GM18517 (cell line): ENCODE data around the gene COL6A1.

Experiments
- ATAC-seq: cut with Tn5 transposase; IDR thresholded peaks from one replicate; pipeline ENCODE4 v1.9.1; 2021; ENCODE audit warnings: mild to moderate bottlenecking, moderate library complexity; ENCODE audit not compliant: unreplicated experiment

COL6A1 gene

DNA sequence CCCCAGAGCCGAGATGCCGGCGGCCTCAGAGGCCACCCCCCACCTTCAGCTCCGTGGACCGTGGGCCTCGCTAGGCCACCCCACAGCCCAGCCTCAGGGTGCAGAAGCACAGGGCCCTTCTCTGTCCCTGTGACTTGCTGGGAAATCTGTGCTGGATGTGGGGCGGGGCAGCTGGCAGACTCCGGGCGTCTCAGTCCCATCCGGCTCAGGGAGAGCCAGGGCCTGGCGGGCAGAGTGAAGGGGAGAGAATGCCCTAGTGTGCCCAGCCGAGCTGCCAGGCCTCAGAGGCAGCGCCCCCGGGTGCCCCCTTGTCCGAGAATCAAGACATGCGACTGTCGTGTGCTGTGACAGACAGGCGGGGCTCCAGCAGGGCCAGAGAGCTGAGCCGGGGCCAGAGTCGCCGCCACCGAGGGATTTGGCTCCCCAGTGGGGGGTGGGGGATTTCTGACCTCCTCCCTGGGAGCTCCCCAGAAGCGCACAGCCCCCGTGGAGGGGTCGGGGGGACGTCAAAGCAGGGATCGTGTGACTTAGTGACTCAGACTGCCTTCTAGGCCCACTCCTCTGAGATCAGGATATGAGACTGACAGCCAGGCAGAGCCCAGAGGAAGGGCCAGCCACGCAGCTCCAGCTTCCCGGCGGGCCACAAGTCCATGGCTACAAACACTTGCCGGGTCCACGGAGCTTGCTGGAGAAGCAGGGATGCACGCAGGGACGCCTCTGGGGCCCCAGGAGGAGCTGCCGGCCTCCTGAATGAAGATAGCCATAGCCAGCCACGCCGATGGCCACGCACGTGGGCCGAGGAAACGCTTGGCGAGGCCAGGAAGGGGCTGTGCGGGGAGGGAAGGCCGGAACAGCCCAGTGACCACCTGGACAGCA is 11.9 kb downstream of the COL6A1 start:
- ATAC-seq = no peak

DNA sequence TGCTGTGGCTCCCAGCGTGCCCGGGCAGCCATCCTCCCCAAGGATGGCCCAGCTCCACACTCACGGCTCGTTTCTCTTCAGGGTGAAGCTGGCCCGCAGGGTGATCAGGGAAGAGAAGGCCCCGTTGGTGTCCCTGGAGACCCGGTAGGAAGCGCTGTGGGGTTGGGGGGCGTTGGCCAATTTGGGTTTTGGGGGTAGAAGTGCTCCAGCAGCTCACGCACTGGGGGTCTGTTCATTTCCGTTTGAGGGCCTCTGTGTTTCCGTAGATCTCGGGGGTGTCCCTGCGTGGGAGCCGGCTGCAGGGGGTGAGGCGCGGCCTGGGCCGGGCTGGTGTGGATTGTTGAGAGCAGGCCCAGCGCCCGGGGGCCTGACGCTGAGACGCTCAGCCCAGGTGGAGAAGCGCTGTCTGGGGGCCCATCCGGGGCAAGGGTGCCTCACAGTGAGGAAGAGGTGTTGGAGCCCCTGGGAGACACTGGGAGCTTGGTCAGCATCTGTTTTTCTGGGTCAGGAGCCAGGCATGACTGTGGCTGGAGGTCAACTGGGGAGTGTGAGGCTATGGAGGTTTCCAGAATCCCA is 12.6 kb downstream of the COL6A1 start:
- ATAC-seq = no peak

DNA sequence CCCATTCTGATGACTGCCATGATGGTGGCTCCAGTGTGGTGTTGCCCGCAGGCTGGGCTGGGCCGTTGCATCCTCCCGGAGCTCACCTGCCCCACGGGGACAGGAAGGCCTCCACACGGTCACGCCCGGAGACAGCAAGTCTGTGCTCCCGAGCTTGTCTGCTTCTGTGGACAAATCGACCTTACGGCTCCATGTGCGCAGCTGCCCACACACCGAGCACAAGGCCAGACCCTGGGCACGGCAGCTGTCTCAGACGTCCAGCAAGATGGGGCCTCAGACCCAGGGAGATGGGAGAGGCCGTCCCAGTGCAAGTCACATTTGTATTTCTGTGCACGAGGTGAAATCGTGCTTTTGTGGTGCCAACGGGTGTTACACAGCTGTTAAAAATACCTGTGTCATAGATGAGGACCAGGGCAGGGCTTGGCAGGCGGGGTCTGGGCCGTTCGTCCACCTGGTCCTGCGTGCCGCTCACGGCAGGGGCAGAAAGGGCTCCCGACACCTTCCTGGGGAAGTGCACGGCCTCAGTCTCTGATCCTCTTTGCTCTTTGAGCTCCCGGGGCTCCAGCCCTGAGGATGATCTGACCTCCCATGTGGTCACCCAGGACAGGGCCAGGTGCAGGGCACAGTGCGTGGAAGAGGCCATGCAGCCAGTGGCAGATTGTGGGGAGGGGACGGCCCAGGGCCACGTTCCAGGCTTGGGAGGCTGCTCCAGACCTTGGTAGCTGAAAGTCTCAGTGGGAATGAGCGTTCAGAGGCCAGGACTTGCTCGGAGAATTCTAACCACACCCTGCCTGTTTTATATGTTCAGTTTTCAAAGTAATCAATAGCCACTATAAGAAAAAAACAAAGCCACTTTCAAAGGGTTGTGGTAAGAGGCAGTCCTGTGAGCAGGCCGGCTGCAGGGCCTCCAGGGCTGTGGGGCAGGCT is 13.5 kb downstream of the COL6A1 start:
- no peak for ATAC-seq

DNA sequence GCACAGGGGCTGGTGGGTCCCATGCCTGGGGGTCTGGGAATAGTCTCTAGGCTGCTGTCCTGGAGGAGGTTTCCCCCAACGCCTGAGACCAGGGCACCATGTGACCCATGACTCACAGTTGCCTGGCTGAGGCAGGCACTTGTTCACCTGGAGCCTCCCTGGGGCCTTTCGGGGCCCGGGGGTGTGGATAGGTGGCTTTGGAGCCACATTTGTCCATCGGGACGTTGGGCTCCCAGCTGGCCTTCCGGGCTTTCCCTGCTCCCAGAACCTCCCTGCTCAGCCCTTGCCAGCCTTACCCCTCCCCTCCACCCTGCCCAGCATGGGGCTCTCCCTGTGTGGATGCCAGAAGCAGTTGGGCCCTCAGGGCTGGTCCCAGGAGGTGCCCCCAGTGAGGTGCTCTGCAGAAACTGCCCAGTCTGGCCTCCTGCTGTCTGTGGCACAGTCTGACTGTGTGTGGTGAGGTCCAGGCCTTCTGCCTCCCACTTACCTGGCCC is 14.2 kb downstream of the COL6A1 start:
- no peak for ATAC-seq

DNA sequence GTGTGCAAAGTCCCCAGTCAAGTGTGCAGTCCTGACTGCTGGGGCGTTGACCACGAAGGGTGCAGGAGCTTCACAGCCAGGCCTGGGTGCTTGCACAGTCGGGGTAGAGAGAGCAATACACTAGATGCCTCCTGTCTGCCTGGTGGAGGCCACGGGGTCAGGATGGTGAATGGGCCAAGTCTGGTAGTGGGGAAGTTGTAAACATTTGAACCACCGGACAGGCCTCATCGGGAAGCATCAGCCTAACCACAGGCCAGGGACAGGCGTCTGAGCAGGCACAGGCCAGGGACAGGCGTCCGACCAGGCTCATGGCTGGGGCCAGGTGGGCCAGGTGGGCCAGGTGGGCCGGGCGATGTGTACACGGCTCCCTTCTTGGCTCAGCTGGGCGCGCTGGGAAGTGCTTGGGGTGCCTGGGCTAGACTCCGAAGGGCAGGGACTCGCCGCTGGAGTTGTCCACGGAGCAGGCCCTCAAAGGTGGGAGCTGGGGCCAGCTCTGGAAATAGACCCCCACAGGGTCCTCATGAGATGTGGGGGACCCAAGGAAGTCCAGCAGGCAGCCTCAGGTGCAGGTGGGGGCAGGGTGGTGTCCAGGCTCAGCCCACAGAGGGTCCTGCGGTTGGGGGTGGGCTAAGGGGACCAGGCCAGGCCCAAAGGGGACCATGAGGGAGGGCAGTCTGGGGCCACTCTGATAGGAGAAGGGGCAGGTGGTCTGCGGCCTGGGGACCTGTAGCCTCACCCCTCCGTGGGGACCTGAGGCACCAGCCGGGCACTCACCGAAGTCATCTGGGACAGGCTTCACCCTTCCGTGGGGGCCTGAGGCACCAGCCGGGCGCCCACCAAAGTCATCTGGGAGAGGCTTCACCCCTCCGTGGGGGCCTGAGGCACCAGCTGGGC is 15.0 kb downstream of the COL6A1 start:
- ATAC-seq = no peak

DNA sequence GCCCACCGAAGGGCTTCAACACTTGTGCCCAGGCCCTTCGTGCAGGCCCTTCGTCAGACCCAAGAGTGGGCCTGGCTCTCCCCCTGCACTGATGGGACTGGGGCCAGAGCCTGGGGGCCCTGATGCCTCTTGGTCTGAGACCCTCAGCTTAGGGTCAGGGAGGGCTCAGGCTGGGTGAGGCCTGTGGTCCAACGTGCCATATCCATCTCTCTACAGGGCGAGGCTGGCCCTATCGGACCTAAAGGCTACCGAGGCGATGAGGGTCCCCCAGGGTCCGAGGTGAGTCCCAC is 15.6 kb downstream of the COL6A1 start:
- ATAC-seq = no peak

DNA sequence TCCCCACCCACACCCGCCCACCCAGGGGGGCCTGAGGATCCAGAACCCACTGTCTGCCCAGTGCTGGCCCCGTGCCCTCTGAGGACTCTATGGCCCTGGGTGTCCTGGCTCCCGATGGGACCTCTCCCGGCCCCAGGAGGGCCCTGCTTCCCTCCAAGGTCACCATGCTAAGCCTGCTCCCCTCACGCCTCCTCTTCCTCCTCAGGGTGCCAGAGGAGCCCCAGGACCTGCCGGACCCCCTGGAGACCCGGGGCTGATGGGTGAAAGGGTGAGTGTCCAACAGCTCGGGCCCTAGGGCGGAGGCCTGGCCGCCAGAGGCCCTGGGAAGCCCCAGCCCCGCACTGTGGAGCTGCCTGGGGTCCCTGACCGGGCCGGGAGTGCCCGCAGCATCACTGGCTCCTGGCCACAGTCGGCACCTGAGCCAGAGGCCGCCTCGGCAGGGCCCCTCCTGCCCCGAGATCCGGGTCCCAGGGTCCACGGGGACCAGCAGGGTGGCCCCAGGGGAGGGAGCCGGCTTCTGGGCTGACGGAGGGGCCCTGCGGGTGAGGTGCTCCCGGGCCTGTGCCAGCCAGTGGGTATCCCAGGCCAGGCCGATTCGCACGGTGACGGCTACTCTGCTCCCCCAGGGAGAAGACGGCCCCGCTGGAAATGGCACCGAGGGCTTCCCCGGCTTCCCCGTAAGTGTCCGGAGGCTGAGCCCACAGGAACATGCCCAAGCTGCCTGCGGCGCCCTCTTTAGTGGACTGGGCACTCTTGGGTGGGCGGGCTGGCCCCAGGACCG is 16.1 kb downstream of the COL6A1 start:
- ATAC-seq = no peak

DNA sequence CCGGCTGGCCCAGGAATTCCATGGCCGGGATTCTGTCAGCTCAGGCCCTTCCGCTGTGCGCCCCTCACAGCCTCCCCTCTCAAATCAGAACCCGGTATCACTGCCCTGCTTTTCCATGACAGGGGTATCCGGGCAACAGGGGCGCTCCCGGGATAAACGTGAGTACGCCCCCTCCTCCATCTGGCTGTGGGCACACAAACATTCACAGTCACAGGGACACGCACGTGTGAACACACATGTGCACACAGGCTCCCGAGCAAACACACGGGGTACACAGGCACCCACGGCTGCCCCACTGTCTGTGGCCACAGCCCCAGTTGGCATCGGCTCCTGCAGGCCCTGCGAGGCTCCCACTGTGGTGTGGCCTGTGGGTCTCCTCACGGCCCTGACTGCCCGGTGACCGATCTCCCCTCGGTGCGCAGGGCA is 16.7 kb downstream of the COL6A1 start:
- no peak for ATAC-seq

DNA sequence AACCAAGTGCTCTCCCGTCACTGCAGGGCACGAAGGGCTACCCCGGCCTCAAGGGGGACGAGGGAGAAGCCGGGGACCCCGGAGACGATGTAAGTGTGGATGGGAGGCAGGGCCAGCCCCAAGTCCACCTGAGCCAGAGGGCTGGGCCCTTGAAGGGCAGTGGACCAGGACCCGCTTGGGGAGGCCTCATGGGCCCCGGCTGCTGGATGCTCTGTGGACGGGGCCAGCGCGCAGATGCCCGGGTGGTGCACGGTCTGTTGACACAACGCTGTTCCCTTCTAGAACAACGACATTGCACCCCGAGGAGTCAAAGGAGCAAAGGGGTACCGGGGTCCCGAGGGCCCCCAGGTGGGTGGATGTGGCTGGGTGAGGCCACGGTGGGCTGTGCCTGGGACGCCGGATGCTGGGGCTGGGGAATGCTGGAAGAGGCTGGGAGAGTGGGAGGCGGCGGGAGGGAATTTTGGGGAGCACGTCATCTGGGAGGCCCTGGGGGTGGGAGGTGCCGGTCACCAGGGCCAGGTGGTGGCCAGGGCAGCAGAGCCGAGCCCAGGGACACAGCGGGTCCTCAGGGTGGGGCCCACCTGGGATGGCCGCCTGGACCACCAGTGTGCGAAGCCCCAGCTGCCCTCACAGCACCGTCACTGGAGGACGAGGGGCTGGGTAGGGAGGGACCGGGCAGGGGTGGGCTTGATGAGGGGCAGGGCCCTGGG is 17.5 kb downstream of the COL6A1 start:
- no peak for ATAC-seq

DNA sequence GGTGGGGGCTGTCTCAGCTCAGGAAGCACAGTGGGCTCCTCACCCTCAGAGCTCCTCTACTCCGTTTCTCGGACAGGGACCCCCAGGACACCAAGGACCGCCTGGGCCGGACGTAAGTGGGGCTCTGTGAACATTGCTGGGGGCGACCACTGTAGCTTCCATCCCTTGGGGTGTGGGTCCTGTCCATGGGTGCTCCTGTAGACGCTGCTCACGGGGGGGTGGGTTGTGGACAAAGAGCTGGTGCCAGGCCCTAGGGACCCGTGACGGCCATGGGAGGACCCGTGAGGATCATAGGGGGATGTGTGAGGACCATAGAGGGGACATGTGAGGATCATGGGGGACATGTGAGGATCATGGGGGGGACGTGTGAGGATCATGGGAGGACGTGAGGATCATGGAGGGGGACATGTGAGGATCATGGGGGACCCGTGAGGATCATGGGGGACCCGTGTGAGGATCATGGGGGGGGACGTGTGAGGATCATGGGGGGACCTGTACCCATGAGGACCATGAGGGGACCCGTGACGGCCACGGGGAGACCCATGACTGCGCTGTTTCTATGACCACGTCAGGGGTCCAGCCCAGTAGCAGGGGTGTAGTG is 18.1 kb downstream of the COL6A1 start:
- no peak for ATAC-seq

DNA sequence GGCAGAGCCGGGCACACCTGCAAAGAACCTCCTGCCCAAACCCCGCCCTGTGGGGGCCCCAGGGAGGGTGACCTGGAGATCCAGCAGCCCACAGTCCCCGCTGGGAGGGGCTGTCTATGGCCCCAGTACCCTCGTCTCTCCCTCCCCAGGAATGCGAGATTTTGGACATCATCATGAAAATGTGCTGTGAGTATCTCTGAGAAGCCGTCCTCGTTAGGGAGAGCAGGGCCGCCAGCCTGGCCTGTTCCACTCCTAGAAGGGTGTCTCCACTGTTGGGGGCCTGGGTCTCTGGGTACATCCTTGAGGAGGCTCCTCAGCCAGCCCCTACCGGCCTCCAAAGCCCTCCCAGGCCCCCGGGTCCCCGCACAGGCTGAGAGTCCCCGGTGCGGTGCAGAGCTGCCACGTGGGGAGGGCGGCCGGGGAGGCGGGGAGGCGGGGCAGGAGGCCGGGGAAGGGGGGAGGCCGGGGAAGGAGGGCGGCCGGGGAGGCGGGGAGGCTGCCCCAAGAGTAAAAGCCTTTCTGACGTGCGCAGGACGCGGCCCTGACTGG is 18.7 kb downstream of the COL6A1 start:
- ATAC-seq = no peak

DNA sequence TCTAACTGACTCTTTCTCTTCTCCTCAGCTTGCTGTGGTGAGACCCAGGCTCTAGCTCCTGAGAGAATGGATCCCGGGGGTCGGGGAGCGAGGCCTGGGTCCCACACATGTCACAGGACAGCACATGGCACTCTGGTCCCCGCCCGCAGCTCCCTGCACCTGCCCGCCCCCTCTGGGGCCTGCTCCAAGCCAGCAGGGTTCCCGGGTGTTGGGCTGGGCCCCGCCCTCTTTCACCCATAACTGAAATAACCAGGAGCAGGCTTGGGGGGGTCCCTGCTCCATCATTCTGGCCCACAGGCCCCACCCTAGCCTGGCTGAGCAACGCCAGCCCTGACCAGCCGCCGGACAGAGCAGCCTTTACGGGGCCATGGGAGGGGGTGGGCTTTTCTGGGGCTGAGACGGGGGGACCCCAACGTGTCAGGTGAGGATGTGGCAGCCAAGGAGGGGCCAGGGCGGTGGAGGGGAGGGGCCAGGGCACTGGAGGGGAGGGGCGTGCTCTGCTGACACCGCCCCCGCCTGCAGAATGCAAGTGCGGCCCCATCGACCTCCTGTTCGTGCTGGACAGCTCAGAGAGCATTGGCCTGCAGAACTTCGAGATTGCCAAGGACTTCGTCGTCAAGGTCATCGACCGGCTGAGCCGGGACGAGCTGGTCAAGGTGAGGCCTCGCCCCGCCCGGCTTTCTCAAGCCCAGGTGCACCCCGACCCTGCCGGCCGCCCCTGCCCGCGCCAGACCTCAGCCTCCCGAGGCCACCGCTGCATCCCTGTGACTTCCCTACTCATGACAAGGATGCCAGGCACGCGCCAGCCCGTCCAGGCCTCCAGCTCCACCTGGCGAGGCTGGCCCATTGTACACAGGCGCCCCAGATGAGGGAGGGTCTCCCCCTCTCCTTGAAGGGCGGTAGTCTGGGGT is 19.4 kb downstream of the COL6A1 start:
- no peak for ATAC-seq

DNA sequence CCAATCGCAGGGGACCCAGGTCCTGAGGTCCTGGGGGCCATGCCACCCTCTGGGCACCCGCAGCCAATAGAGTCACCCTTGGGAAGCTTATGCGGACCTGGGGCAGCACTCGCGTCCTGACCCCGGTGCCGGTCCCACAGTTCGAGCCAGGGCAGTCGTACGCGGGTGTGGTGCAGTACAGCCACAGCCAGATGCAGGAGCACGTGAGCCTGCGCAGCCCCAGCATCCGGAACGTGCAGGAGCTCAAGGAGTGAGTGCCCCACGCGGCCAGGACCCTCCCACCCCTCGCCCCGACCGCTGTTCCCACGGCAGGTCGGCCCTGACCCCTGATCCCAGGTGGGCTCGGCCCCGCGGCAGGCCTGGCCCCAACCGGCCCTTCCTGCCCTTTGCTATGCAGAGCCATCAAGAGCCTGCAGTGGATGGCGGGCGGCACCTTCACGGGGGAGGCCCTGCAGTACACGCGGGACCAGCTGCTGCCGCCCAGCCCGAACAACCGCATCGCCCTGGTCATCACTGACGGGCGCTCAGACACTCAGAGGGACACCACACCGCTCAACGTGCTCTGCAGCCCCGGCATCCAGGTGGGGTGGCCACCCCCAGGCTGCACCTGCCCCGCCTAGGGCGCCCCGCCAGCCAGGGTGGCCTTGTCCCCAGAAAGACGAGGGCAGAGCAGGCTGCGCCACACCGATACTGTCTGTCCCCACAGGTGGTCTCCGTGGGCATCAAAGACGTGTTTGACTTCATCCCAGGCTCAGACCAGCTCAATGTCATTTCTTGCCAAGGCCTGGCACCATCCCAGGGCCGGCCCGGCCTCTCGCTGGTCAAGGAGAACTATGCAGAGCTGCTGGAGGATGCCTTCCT is 20.5 kb downstream of the COL6A1 start:
- ATAC-seq = no peak

DNA sequence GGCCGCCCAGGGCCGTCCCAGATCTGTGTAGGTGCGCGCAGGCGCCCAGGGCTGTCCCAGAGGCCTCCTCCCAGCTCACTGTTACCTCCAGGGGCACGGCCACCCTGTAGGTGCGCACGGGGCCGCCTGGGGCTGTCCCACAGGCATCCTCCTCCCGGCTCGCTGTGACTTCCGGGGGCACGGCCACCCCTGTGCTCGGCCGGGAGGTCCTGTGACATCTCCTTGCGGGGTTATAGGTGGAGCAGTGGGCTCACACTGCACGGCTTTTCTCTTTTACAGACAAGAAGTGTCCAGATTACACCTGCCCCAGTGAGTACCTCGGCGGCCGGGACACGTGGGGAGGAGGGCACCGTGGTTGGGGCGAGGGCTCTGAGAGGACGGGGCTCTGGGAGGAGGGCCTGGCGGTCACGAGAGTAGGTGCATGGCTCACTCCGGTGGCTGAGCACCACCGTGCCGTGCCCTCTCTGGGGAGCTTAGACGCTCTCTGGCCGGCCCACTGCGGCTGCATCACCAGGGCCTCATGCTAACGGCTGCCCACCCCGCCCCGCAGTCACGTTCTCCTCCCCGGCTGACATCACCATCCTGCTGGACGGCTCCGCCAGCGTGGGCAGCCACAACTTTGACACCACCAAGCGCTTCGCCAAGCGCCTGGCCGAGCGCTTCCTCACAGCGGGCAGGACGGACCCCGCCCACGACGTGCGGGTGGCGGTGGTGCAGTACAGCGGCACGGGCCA is 21.4 kb downstream of the COL6A1 start:
- no peak for ATAC-seq

DNA sequence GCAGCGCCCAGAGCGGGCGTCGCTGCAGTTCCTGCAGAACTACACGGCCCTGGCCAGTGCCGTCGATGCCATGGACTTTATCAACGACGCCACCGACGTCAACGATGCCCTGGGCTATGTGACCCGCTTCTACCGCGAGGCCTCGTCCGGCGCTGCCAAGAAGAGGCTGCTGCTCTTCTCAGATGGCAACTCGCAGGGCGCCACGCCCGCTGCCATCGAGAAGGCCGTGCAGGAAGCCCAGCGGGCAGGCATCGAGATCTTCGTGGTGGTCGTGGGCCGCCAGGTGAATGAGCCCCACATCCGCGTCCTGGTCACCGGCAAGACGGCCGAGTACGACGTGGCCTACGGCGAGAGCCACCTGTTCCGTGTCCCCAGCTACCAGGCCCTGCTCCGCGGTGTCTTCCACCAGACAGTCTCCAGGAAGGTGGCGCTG is 22.0 kb downstream of the COL6A1 start:
- no peak for ATAC-seq
